Fibroblast of lung (primary cell): ENCODE data around the gene GPR142. TPM values are rescaled to one million over a fixed set of nuclear protein-coding genes. Genes with fewer than 3 reads are reported as not detected.

Experiments
- DNase-seq, 2 donors: peaks; one replicate each; pipeline versions ENCODE4 v3.0.0 to v3.0.0-alpha.2; 2010; ENCODE audit warnings: low read depth in 2 of 2
- H2AFZ ChIP-seq: 2 replicates; pipeline ENCODE4 v1.5.1; 2012; ENCODE audit warnings: low read length, control low read depth, inconsistent platforms
- H3K27ac ChIP-seq: 2 replicates; pipeline ENCODE4 v1.5.1; 2011; ENCODE audit warnings: low read length, control low read depth; ENCODE audit not compliant: insufficient read depth
- H3K27me3 ChIP-seq: 2 replicates; pipeline ENCODE4 v1.5.1; 2011; ENCODE audit warnings: mild to moderate bottlenecking, low read length; ENCODE audit not compliant: control insufficient read depth, insufficient read depth
- H3K36me3 ChIP-seq: 2 replicates; pipeline ENCODE4 v1.5.1; 2011; ENCODE audit warnings: low read length; ENCODE audit not compliant: control insufficient read depth, insufficient read depth
- H3K4me1 ChIP-seq: 2 replicates; pipeline ENCODE4 v1.5.1; 2011; ENCODE audit warnings: low read length; ENCODE audit not compliant: control insufficient read depth, insufficient read depth; ENCODE audit errors: extremely low read depth
- H3K4me2 ChIP-seq: 2 replicates; pipeline ENCODE4 v1.5.1; 2011; ENCODE audit warnings: low read length, control low read depth; ENCODE audit not compliant: insufficient read depth; ENCODE audit errors: extremely low read depth
- H3K4me3 ChIP-seq, 4 experiments: fragments of 200-600 bp in 1 of 4; sonication (generic) in 1 of 4; replicated peaks in 1 of 4; 2 replicates each; pipeline ENCODE4 v1.5.1; 2011 to 2016; ENCODE audit warnings: low read length in 4 of 4, low read depth in 3 of 4, mild to moderate bottlenecking in 3 of 4, control low read depth in 2 of 4, inconsistent platforms in 1 of 4, mixed read lengths in 1 of 4; ENCODE audit not compliant: insufficient read depth in 1 of 4; ENCODE audit errors: control extremely low read depth in 1 of 4
- H3K79me2 ChIP-seq: 2 replicates; pipeline ENCODE4 v1.5.1; 2012; ENCODE audit warnings: mild to moderate bottlenecking, low read length, inconsistent platforms; ENCODE audit not compliant: control insufficient read depth, insufficient read depth
- H3K9ac ChIP-seq: 2 replicates; pipeline ENCODE4 v1.5.1; 2011; ENCODE audit warnings: mild to moderate bottlenecking, low read length, control low read depth; ENCODE audit not compliant: insufficient read depth
- H3K9me3 ChIP-seq: 2 replicates; pipeline ENCODE4 v1.5.1; 2012; ENCODE audit warnings: low read depth, low read length; ENCODE audit not compliant: control insufficient read depth, insufficient read depth
- H4K20me1 ChIP-seq: 2 replicates; pipeline ENCODE4 v1.5.1; 2011; ENCODE audit warnings: low read length; ENCODE audit not compliant: control insufficient read depth, insufficient read depth; ENCODE audit errors: extremely low read depth
- EZH2 ChIP-seq: IDR thresholded peaks from 2 replicates; pipeline ENCODE4 v1.5.1; 2012; ENCODE audit warnings: low read length, control low read depth, mild to moderate bottlenecking; ENCODE audit errors: missing control alignments
- polyA plus RNA-seq, 2 donors: library from polyadenylated mRNA; depleted of rRNA in 1 of 2; stranded (reverse) in 1 of 2; unstranded in 1 of 2; fragments of >200 nt; gene quantifications; 2 replicates each; pipeline ENCODE4 v1.2.1, GENCODE V29; 2011 to 2012; ENCODE audit warnings: missing spikeins in 1 of 2
- total RNA-seq: library from RNA; depleted of rRNA; stranded (reverse); fragments of >200 nt; gene quantifications from 2 replicates; pipeline ENCODE4 v1.2.1, GENCODE V29; 2014
- TF ChIP-seq, protein P1 (sequence below), 2 donors: IDR thresholded peaks in 1 of 2; conservative IDR thresholded peaks in 1 of 2; 1 replicate in 1 of 2; 2 replicates in 1 of 2; pipeline ENCODE4 v1.5.1; 2011 to 2012; ENCODE audit warnings: low read length in 2 of 2, control low read depth in 1 of 2, inconsistent platforms in 1 of 2, low read depth in 1 of 2, mild to moderate bottlenecking in 1 of 2

The GPR142 gene
- total and polyA plus RNA-seq, 2 donors (not counting 1 experiment from before 2014, with no cell fraction given), result not detected

DNA sequence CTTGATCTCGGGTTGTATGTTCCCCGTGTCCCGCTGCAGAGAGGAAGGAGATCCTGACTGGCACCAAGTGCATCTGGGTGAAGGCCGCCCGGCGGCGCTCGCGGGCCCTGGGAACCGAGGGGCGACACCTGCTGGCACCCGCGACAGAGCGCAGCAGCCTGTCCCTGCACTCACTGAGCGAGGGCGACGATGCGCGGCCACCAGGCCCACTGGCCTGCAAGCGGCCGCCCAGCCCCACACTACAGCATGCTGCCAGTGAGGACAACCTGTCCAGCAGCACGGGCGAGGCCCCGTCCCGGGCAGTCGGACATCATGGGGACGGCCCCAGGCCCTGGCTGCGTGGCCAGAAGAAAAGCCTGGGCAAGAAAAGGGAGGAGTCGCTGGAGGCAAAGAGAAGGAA, 13.2 kb upstream of the GPR142 start:
- Histone ChIP-seq H3K9me3 (no peaks in the 10 kb centered on the region), H3K36me3 (no peaks in the 10 kb centered on the region), H3K4me3 (no peak overlapping the region), H3K79me2 (no peaks in the 10 kb centered on the region), H2AFZ (no peak overlapping the region), H4K20me1 (no peaks in the 10 kb centered on the region), H3K27me3 (no peaks in the 10 kb centered on the region), H3K27ac (no peak overlapping the region), H3K4me1 (no peaks in the 10 kb centered on the region), H3K9ac (no peak overlapping the region), H3K4me2 (no peak overlapping the region)
- no peak for TF ChIP-seq EZH2
- TF ChIP-seq, protein P1, sequence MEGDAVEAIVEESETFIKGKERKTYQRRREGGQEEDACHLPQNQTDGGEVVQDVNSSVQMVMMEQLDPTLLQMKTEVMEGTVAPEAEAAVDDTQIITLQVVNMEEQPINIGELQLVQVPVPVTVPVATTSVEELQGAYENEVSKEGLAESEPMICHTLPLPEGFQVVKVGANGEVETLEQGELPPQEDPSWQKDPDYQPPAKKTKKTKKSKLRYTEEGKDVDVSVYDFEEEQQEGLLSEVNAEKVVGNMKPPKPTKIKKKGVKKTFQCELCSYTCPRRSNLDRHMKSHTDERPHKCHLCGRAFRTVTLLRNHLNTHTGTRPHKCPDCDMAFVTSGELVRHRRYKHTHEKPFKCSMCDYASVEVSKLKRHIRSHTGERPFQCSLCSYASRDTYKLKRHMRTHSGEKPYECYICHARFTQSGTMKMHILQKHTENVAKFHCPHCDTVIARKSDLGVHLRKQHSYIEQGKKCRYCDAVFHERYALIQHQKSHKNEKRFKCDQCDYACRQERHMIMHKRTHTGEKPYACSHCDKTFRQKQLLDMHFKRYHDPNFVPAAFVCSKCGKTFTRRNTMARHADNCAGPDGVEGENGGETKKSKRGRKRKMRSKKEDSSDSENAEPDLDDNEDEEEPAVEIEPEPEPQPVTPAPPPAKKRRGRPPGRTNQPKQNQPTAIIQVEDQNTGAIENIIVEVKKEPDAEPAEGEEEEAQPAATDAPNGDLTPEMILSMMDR (conservative IDR thresholded peaks at IDR 0.05 in 1 of 2, IDR thresholded peaks at IDR 0.05 in 1 of 2; ENCODE audit: low read depth in 1 of 2, low read length in 2 of 2), result no peak
- DNase-seq, result peak in 1 of 2 donors; percentile 7

DNA sequence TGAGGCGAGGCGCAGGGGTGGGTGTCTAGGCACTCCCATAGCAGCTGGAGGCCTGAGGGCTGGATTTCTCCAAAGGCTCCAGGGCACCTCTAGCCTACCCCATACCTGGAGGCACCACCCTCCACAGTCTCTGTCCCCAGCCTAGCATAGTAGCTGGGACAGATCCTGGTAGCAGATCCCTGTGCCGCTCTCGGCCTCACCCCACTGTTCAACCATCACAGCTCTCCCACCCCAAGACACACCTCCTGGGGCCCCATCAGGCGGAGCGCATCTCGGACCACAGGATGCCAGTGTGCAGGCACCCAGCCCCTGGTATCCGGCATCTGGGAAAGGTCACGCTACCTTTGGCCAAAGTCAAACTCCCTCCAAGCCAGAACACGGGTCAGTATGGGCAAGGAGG, 12.7 kb upstream of the GPR142 start:
- Histone ChIP-seq H3K36me3 (no peaks in the 10 kb centered on the region), H3K27me3 (no peaks in the 10 kb centered on the region), H3K4me1 (no peaks in the 10 kb centered on the region), H3K4me3 (no peak overlapping the region), H3K27ac (no peak overlapping the region), H4K20me1 (no peaks in the 10 kb centered on the region), H2AFZ (no peak overlapping the region), H3K4me2 (no peak overlapping the region), H3K79me2 (no peaks in the 10 kb centered on the region), H3K9ac (no peak overlapping the region), H3K9me3 (no peaks in the 10 kb centered on the region)
- TF ChIP-seq EZH2, result no peak
- TF ChIP-seq, protein P1 (conservative IDR thresholded peaks at IDR 0.05 in 1 of 2, IDR thresholded peaks at IDR 0.05 in 1 of 2; ENCODE audit: low read depth in 1 of 2, low read length in 2 of 2), result no peak
- DNase-seq, result no peak

DNA sequence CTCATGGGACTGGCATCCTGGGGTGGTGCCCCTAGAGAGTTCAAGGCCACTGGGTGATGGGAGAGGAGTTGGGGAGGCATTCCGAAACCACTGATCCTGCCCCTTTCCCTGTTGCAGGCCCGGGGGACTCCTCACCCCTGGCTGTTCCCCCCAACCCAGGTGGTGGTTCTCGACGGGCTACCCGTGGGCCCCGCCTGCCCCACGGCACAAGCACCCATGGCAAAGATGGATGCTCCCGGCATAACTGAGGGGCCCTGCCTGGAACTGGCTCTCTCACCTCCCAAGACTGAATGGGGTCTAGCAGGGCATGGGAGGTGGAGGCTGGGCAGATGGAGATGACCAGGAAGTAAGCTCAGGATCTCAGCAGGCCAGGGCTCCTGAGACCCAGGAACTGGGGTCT, 12.2 kb upstream of the GPR142 start:
- Histone ChIP-seq H3K4me2 (no peak overlapping the region), H3K27ac (no peak overlapping the region), H3K4me3 (no peak overlapping the region), H2AFZ (no peak overlapping the region), H3K27me3 (no peaks in the 10 kb centered on the region), H3K79me2 (no peaks in the 10 kb centered on the region), H3K36me3 (no peaks in the 10 kb centered on the region), H3K4me1 (no peaks in the 10 kb centered on the region), H3K9me3 (no peaks in the 10 kb centered on the region), H4K20me1 (no peaks in the 10 kb centered on the region), H3K9ac (no peak overlapping the region)
- DNase-seq, result no peak
- TF ChIP-seq, protein P1 (conservative IDR thresholded peaks at IDR 0.05 in 1 of 2, IDR thresholded peaks at IDR 0.05 in 1 of 2; ENCODE audit: low read depth in 1 of 2, low read length in 2 of 2), result no peak
- no peak for TF ChIP-seq EZH2
